Measurements from ENCODE around the gene ANKRD52.
"Not testable (repeated sequence)": the region's sequence is repeated elsewhere in the genome, so short reads cannot be mapped to it uniquely, and the experiment has no call there.

ANKRD52 gene

GRCh38 chr12:56258068-56258819, at the start of gene ANKRD52:
Gene ANKRD52 (minus strand): TSS chr12:56258384. CDS start chr12:56258269, 115 bp downstream.
- DNase-seq = peak; percentile 12

GRCh38 chr12:56307221-56307965, 49.2 kb upstream of the ANKRD52 start:
- DNase-seq = no peak

GRCh38 chr12:56304872-56305590, 46.8 kb upstream of the ANKRD52 start:
- no peak for DNase-seq

- no peak for DNase-seq
Measured at GRCh38 chr12:56304276-56304675, 46.1 kb upstream of the ANKRD52 start.

GRCh38 chr12:56300644-56301464, 42.7 kb upstream of the ANKRD52 start:
- DNase-seq = no peak

GRCh38 chr12:56299853-56300643, 41.9 kb upstream of the ANKRD52 start, which contains the start of gene CS:
Gene CS (minus strand): TSS chr12:56300330. CDS start chr12:56300201, 129 bp downstream.
- peak; percentile 93 for DNase-seq

GRCh38 chr12:56299308-56299852, 41.2 kb upstream of the ANKRD52 start:
- DNase-seq = no peak

GRCh38 chr12:56298828-56299227, 40.6 kb upstream of the ANKRD52 start:
- no peak for DNase-seq

GRCh38 chr12:56297400-56297799, 39.2 kb upstream of the ANKRD52 start:
- no peak for DNase-seq

GRCh38 chr12:56296295-56296694, 38.1 kb upstream of the ANKRD52 start:
- no peak for DNase-seq

- no peak for DNase-seq
Measured at GRCh38 chr12:56293795-56294194, 35.6 kb upstream of the ANKRD52 start.

- no peak for DNase-seq
Measured at GRCh38 chr12:56288705-56289387, 30.7 kb upstream of the ANKRD52 start.

GRCh38 chr12:56286044-56286830, 28.1 kb upstream of the ANKRD52 start:
- DNase-seq = no peak

- DNase-seq = not testable (repeated sequence)
Measured at GRCh38 chr12:56284263-56284662, 26.1 kb upstream of the ANKRD52 start.

GRCh38 chr12:56282579-56282978, 24.4 kb upstream of the ANKRD52 start:
- no peak for DNase-seq

- DNase-seq = no peak
Measured at GRCh38 chr12:56282030-56282429, 23.8 kb upstream of the ANKRD52 start.

- no peak for DNase-seq
Measured at GRCh38 chr12:56280849-56281248, 22.7 kb upstream of the ANKRD52 start.

GRCh38 chr12:56278905-56279304, 20.7 kb upstream of the ANKRD52 start:
- DNase-seq = no peak

- DNase-seq = no peak
Measured at GRCh38 chr12:56274299-56274698, 16.1 kb upstream of the ANKRD52 start.

GRCh38 chr12:56272468-56272867, 14.3 kb upstream of the ANKRD52 start:
- DNase-seq = not testable (repeated sequence)
